Epithelial cell of esophagus (primary cell): ENCODE data around the gene HAO1.

Experiments used
- DNase-seq: peaks from one replicate; pipeline ENCODE4 v3.0.0; 2010; ENCODE audit warnings: low read depth
- H3K4me3 ChIP-seq: 2 replicates; pipeline ENCODE4 v1.5.1; 2011; ENCODE audit warnings: mild to moderate bottlenecking, low read length, control low read depth
- CTCF ChIP-seq: IDR thresholded peaks from 2 replicates; pipeline ENCODE4 v1.5.1; 2011; ENCODE audit warnings: low read depth, mild to moderate bottlenecking, low read length, control low read depth, inconsistent platforms; ENCODE audit not compliant: insufficient read depth; ENCODE audit errors: missing control alignments

Gene HAO1

GRCh38 chr20:7859356-7859802 is 80.9 kb downstream of the HAO1 start:
- H3K4me3 ChIP-seq = no peak overlapping the region
- peak; percentile 82 for DNase-seq
- peak; percentile 75 for TF ChIP-seq CTCF

- no peak for TF ChIP-seq CTCF
- DNase-seq = no peak
- no peak overlapping the region for H3K4me3 ChIP-seq
Measured at GRCh38 chr20:7858734-7859250, 81.5 kb downstream of the HAO1 start.

- TF ChIP-seq CTCF = no peak
- H3K4me3 ChIP-seq = no peak overlapping the region
- DNase-seq = peak; percentile 91
Measured at GRCh38 chr20:7856756-7857155, 83.5 kb downstream of the HAO1 start.

- DNase-seq = peak; percentile 53
- H3K4me3 ChIP-seq = no peak overlapping the region
- no peak for TF ChIP-seq CTCF
Measured at GRCh38 chr20:7855545-7855944, 84.7 kb downstream of the HAO1 start.

- peak; percentile 28 for DNase-seq
- no peak overlapping the region for H3K4me3 ChIP-seq
- no peak for TF ChIP-seq CTCF
Measured at GRCh38 chr20:7853493-7853892, 86.8 kb downstream of the HAO1 start.

GRCh38 chr20:7850775-7851490 is 89.3 kb downstream of the HAO1 start:
- peak; percentile 87 for DNase-seq
- no peak overlapping the region for H3K4me3 ChIP-seq
- TF ChIP-seq CTCF = no peak

- no peak for TF ChIP-seq CTCF
- no peak for DNase-seq
Measured at GRCh38 chr20:7849675-7850074, 90.6 kb downstream of the HAO1 start.

More at GRCh38 chr20:7849675-7850074, 90.6 kb downstream of the HAO1 start:
- no peak overlapping the region for H3K4me3 ChIP-seq
